NB4 (cell line): Measurements from ENCODE around the gene NUTM2G.
"Not testable (repeated sequence)": the region's sequence is repeated elsewhere in the genome, so short reads cannot be mapped to it uniquely, and the experiment has no call there.

Experiments used
- CTCF ChIP-seq: IDR thresholded peaks from one replicate; pipeline ENCODE4 v1.5.1; 2012; ENCODE audit warnings: low read depth, low read length
- MAX ChIP-seq: IDR thresholded peaks from 2 replicates; pipeline ENCODE4 v1.6.1; 2011; ENCODE audit warnings: low read depth, low read length
- POLR2A ChIP-seq: IDR thresholded peaks from 2 replicates; pipeline ENCODE4 v1.6.1; 2011; ENCODE audit warnings: mild to moderate bottlenecking; ENCODE audit not compliant: insufficient read length; ENCODE audit errors: extremely low read depth

GRCh38 chr9:96915539-96915938 is 13.1 kb upstream of the NUTM2G start:
- TF ChIP-seq CTCF, MAX, POLR2A: not testable (repeated sequence)
